H9 (cell line): Measurements from ENCODE around the gene AP1B1. TPM values are rescaled to one million over a fixed set of nuclear protein-coding genes. Genes with fewer than 3 reads are reported as not detected.
A peak's percentile ranks its signal among the peaks of the same experiment; 100 is the strongest.

ENCODE experiments used
- DNase-seq: peaks from one replicate; pipeline ENCODE4 v3.0.0-alpha.2; 2017
- H2AFZ ChIP-seq: one replicate; pipeline ENCODE4 v1.6.1; 2013; ENCODE audit warnings: mild to moderate bottlenecking, low read length, control low read depth, moderate library complexity
- H2AK5ac ChIP-seq: 2 replicates; pipeline ENCODE4 v1.6.1; 2013; ENCODE audit warnings: low read length, control low read depth, mixed read lengths; ENCODE audit not compliant: insufficient read length
- H2BK120ac ChIP-seq: one replicate; pipeline ENCODE4 v1.6.1; 2013; ENCODE audit warnings: low read depth, mild to moderate bottlenecking, low read length, control low read depth, inconsistent platforms; ENCODE audit not compliant: poor library complexity, severe bottlenecking
- H2BK12ac ChIP-seq: 2 replicates; pipeline ENCODE4 v1.6.1; 2013; ENCODE audit warnings: low read length, control low read depth, mixed read lengths, low read depth; ENCODE audit not compliant: insufficient read length
- H2BK15ac ChIP-seq: 2 replicates; pipeline ENCODE4 v1.6.1; 2013; ENCODE audit warnings: low read depth, low read length, control low read depth
- H2BK20ac ChIP-seq: one replicate; pipeline ENCODE4 v1.6.1; 2013; ENCODE audit warnings: low read depth, mild to moderate bottlenecking, low read length, control low read depth, inconsistent platforms; ENCODE audit not compliant: poor library complexity, severe bottlenecking
- H2BK5ac ChIP-seq: 2 replicates; pipeline ENCODE4 v1.6.1; 2013; ENCODE audit warnings: low read length, control low read depth, mixed read lengths; ENCODE audit not compliant: insufficient read length
- H3K14ac ChIP-seq: 2 replicates; pipeline ENCODE4 v1.6.1; 2013; ENCODE audit warnings: low read length, control low read depth; ENCODE audit not compliant: insufficient read depth
- H3K18ac ChIP-seq: 2 replicates; pipeline ENCODE4 v1.6.1; 2013; ENCODE audit warnings: low read depth, mild to moderate bottlenecking, mixed read lengths, low read length, control low read depth; ENCODE audit not compliant: insufficient read length
- H3K23ac ChIP-seq: 2 replicates; pipeline ENCODE4 v1.6.1; 2013; ENCODE audit warnings: low read length, control low read depth, mixed read lengths, low read depth; ENCODE audit not compliant: insufficient read length
- H3K23me2 ChIP-seq: 2 replicates; pipeline ENCODE4 v1.6.1; 2013; ENCODE audit warnings: low read depth, mild to moderate bottlenecking, mixed read lengths, low read length, control low read depth; ENCODE audit not compliant: insufficient read length, poor library complexity, severe bottlenecking
- H3K27ac ChIP-seq: 2 replicates; pipeline ENCODE4 v1.5.1; 2013; ENCODE audit warnings: low read length, control low read depth, mixed read lengths, low read depth; ENCODE audit not compliant: insufficient read length
- H3K27me3 ChIP-seq: 2 replicates; pipeline ENCODE4 v1.6.1; 2013; ENCODE audit warnings: low read length, control low read depth, inconsistent platforms; ENCODE audit not compliant: insufficient read depth
- H3K4ac ChIP-seq: 2 replicates; pipeline ENCODE4 v1.6.1; 2013; ENCODE audit warnings: low read depth, mild to moderate bottlenecking, control low read depth, inconsistent platforms, low read length, moderate library complexity
- H3K4me1 ChIP-seq: 2 replicates; pipeline ENCODE4 v1.6.1; 2013; ENCODE audit warnings: low read length, control low read depth, inconsistent platforms; ENCODE audit not compliant: insufficient read depth
- H3K4me2 ChIP-seq: 2 replicates; pipeline ENCODE4 v1.6.1; 2013; ENCODE audit warnings: low read length, control low read depth, mixed read lengths; ENCODE audit not compliant: insufficient read length, insufficient read depth
- H3K56ac ChIP-seq: 2 replicates; pipeline ENCODE4 v1.6.1; 2013; ENCODE audit warnings: low read depth, mild to moderate bottlenecking, mixed read lengths, low read length, control low read depth; ENCODE audit not compliant: insufficient read length
- H3K79me1 ChIP-seq: 2 replicates; pipeline ENCODE4 v1.6.1; 2013; ENCODE audit warnings: low read depth, mild to moderate bottlenecking, moderate library complexity, low read length, control low read depth, inconsistent platforms; ENCODE audit not compliant: insufficient read depth, poor library complexity, severe bottlenecking
- H3K79me2 ChIP-seq: 2 replicates; pipeline ENCODE4 v1.6.1; 2013; ENCODE audit warnings: low read length, control low read depth, inconsistent platforms; ENCODE audit not compliant: insufficient read depth
- H3K9ac ChIP-seq: 2 replicates; pipeline ENCODE4 v1.6.1; 2013; ENCODE audit warnings: low read length, control low read depth, mixed read lengths; ENCODE audit not compliant: insufficient read length; ENCODE audit errors: extremely low read depth
- H3K9me3 ChIP-seq: one replicate; pipeline ENCODE4 v1.6.1; 2013; ENCODE audit warnings: low read depth, low read length, inconsistent platforms; ENCODE audit not compliant: control insufficient read depth
- H3T11ph ChIP-seq: one replicate; pipeline ENCODE4 v1.6.1; 2013; ENCODE audit warnings: mild to moderate bottlenecking, low read length, control low read depth, inconsistent platforms
- H4K20me1 ChIP-seq: one replicate; pipeline ENCODE4 v1.6.1; 2013; ENCODE audit not compliant: control insufficient read depth, insufficient read length, insufficient read depth
- H4K5ac ChIP-seq: 2 replicates; pipeline ENCODE4 v1.6.1; 2013; ENCODE audit warnings: low read depth, mild to moderate bottlenecking, mixed read lengths, low read length, control low read depth; ENCODE audit not compliant: insufficient read length
- H4K8ac ChIP-seq: replicated peaks from 2 replicates; pipeline ENCODE4 v1.6.1; 2013; ENCODE audit warnings: low read length, control low read depth, mixed read lengths, low read depth; ENCODE audit not compliant: insufficient read length
- H4K91ac ChIP-seq: 2 replicates; pipeline ENCODE4 v1.6.1; 2013; ENCODE audit warnings: low read depth, mild to moderate bottlenecking, moderate library complexity, mixed read lengths, low read length, control low read depth; ENCODE audit not compliant: insufficient read length
- H3K27ac Mint-ChIP-seq, 3 experiments: 2 replicates in 2 of 3; 3 replicates in 1 of 3; pipeline ENCODE4 v1.8.0; 2020 to 2021; ENCODE audit warnings: mixed read lengths in 3 of 3, mild to moderate bottlenecking in 1 of 3, moderate library complexity in 1 of 3
- H3K27me3 Mint-ChIP-seq: 2 replicates; pipeline ENCODE4 v1.8.0; 2021; ENCODE audit warnings: low read depth, mild to moderate bottlenecking, moderate library complexity, mixed read lengths
- H3K36me3 Mint-ChIP-seq, 3 experiments: 2 replicates in 2 of 3; 3 replicates in 1 of 3; pipeline ENCODE4 v1.8.0; 2020 to 2021; ENCODE audit warnings: low read depth in 3 of 3, mixed read lengths in 3 of 3; ENCODE audit not compliant: insufficient read depth in 1 of 3
- H3K4me1 Mint-ChIP-seq, 2 experiments: 2 replicates each; pipeline ENCODE4 v1.8.0; 2020; ENCODE audit warnings: mixed read lengths in 2 of 2
- H3K4me3 Mint-ChIP-seq, 2 experiments: 2 replicates in 1 of 2; 3 replicates in 1 of 2; pipeline ENCODE4 v1.8.0; 2020 to 2021; ENCODE audit warnings: mild to moderate bottlenecking in 2 of 2, mixed read lengths in 2 of 2, moderate library complexity in 1 of 2
- H3K9me3 Mint-ChIP-seq, 2 experiments: 2 replicates in 1 of 2; 3 replicates in 1 of 2; pipeline ENCODE4 v1.8.0; 2020; ENCODE audit warnings: mild to moderate bottlenecking in 2 of 2, mixed read lengths in 2 of 2, moderate library complexity in 1 of 2
- WGBS: extraction: QIAGEN DNeasy Blood & Tissue Kit; methylation state at CpG from one replicate; pipeline ENCODE4 v1.1.7; 2013; ENCODE audit warnings: missing lambda C conversion rate, low lambda C conversion rate, mixed read lengths; ENCODE audit not compliant: insufficient read length; ENCODE audit errors: extremely low coverage; 5-methylcytosine and 5-hydroxymethylcytosine counted together
- total RNA-seq: library from RNA; stranded (reverse); gene quantifications from 2 replicates; pipeline ENCODE4 v1.2.1, GENCODE V29; 2021
- TF ChIP-seq, protein P1 (sequence below): fragments of 200-600 bp; sonication (generic); conservative IDR thresholded peaks from 3 replicates; pipeline ENCODE4 v1.8.0; 2021; ENCODE audit warnings: antibody characterized with exemption, mild to moderate bottlenecking

The AP1B1 gene
- total RNA-seq, 1 experiment from 2014 or later, result 64.0 TPM

DNA sequence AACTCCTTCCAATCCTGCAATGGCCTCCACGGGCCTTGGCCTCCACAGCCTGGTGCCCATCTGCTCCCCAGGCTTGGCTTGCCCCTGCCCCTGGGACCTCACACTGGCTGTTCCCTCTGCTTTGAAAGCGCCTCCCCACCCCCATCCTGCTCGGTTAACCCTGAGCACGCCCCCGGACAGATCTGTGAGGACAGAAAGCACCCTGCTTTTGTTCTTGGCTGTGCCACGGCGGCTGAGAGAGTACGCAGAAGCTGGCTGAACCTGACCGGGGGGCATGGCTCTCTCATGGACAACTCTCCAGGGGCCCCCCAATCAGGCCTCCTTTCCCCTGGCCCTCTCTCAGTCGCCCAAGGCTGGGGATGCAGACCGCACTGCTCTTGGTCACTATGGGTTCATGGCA is 52.7 kb downstream of the AP1B1 start:
- H2AFZ ChIP-seq, result no peak overlapping the region
- H3K9ac ChIP-seq, result no peak overlapping the region
- no peak overlapping the region for H3K23ac ChIP-seq
- Mint-ChIP-seq H3K4me3 (no peak overlapping the region), H3K4me1 (peaks cover 2 to 3% of the 10 kb centered on the region in 2 experiments; a peak in 2 of 4 replicates), H3K9me3 (no peaks in the 10 kb centered on the region), H3K27me3 (no peaks in the 10 kb centered on the region), H3K36me3 (peaks cover 19 to 69% (median 53%) of the 10 kb centered on the region in 3 experiments), H3K27ac (peak overlapping the region in 1 of 3 experiments; percentile 34; a peak in 2 of 7 replicates)
- H3K4ac ChIP-seq, result no peak overlapping the region
- no peaks in the 10 kb centered on the region for H3K79me1 ChIP-seq
- no peak overlapping the region for H2BK5ac ChIP-seq
- no peaks in the 10 kb centered on the region for H3K27me3 ChIP-seq
- no peak overlapping the region for H2BK120ac ChIP-seq
- no peak overlapping the region for H4K8ac ChIP-seq
- no peaks in the 10 kb centered on the region for H3K9me3 ChIP-seq
- no peak overlapping the region for H3K14ac ChIP-seq
- H3K56ac ChIP-seq, result no peak overlapping the region
- H4K5ac ChIP-seq, result no peak overlapping the region
- no peaks in the 10 kb centered on the region for H3K79me2 ChIP-seq
- no peak for DNase-seq
- H3K4me1 ChIP-seq, result no peaks in the 10 kb centered on the region
- H3K27ac ChIP-seq, result no peak overlapping the region
- peaks cover 3% of the 10 kb centered on the region for H4K20me1 ChIP-seq
- H3T11ph ChIP-seq, result no peak overlapping the region
- no peak overlapping the region for H3K4me2 ChIP-seq
- H4K91ac ChIP-seq, result no peak overlapping the region
- H2BK15ac ChIP-seq, result no peak overlapping the region
- H3K23me2 ChIP-seq, result no peaks in the 10 kb centered on the region
- H2AK5ac ChIP-seq, result no peak overlapping the region
- no peak overlapping the region for H2BK12ac ChIP-seq
- H2BK20ac ChIP-seq, result no peak overlapping the region
- no CpG with 5 or more reads among the region's 11 CpGs for WGBS
- no peak overlapping the region for H3K18ac ChIP-seq
- TF ChIP-seq, protein P1, sequence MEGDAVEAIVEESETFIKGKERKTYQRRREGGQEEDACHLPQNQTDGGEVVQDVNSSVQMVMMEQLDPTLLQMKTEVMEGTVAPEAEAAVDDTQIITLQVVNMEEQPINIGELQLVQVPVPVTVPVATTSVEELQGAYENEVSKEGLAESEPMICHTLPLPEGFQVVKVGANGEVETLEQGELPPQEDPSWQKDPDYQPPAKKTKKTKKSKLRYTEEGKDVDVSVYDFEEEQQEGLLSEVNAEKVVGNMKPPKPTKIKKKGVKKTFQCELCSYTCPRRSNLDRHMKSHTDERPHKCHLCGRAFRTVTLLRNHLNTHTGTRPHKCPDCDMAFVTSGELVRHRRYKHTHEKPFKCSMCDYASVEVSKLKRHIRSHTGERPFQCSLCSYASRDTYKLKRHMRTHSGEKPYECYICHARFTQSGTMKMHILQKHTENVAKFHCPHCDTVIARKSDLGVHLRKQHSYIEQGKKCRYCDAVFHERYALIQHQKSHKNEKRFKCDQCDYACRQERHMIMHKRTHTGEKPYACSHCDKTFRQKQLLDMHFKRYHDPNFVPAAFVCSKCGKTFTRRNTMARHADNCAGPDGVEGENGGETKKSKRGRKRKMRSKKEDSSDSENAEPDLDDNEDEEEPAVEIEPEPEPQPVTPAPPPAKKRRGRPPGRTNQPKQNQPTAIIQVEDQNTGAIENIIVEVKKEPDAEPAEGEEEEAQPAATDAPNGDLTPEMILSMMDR, result no peak
